Activated CD4-positive, alpha-beta T cell treated with anti-CD3 and anti-CD28 coated beads, Interleukin-2, amount 50 U/mL, for 16 hours (primary cell): ENCODE data around the gene ELAVL1.
A peak's percentile ranks its signal among the peaks of the same experiment; 100 is the strongest.

Experiments used
- DNase-seq: peaks from one replicate; pipeline ENCODE4 v3.0.0-alpha.2; 2020

ELAVL1 gene

DNA sequence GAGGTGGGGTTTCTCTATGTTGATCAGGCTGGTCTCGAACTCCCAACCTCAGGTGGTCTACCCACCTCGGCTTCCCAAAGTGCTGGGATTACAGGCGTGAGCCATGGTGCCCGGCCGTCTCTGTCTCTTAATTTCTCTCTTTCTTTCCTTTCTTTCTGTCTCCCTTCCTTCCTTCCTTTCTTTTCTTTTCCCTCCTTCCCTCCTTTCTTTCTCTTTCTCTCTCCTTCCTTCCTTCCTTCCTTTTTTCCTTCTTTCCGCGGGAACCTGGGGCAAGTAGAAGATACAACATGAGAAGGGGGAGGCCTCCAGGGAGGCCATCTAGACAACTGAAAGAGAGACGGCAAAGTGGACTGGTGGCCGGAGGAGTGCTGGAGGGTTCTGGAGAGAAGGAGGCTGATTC lies 15.2 kb upstream of the ELAVL1 start:
- no peak for DNase-seq

GRCh38 chr19:8017808-8018207 lies 12.4 kb upstream of the ELAVL1 start:
- peak; percentile 29 for DNase-seq

- DNase-seq = peak; percentile 20
Observed at GRCh38 chr19:8004723-8005513, 523 bp downstream of the ELAVL1 start.

DNA sequence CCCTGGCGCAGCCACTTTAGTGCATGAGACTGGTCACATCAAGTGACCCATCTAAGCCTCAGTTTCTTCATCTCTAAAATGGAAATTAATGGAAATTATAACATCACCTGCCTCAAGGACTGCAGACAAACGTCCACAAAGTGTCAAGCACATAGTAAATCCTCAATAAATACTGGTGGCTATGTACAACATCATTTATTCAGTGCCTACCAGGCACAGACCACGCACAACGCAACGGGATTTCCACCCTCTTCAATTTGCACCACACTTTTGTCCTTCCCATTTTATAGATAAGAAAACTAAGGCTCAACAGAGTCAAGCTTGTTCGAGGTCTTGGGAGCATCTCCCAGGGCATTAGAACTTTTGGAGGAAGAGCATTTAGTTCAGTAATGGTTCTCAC lies 1.4 kb downstream of the ELAVL1 start:
- no peak for DNase-seq

DNA sequence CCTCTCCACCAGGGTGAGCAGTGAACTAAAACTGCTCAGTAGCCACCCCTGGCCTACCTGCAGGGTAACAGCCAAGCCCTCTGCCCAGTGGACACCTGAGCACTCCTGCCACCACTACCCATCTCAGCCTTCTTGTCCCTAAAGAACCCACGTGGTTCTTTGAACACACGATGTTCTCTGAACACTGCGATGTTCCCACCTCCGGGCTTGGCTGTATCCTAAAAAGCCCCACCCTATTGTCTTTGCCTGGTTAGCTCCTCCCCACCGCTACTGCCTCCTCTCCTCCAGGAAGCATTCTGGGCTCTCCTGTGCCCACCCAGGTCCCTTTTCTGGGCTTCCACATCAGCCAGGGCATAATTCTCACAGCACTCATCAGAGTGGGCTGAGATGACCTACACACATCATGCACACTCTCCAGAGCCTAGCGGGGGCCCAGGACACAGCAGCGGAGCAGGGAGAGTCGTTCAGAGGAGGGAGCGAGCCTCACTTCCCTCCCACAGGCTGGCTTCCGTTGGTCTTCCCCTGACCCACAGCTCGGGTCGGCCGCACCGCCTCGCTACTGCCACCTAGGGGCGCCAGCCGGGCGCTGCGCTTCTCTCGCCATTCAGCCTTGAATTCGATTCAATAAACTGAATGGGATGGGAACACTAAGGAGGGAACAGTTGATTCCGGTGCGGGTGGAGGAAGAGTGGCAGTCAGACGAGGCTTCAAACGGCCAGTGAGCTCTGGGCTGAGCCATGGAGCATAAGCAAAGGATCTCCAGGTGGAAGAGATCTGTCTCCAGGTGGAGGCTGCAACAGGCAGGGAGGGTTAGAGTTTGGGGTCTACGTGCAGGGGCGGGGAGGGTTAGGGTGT lies 3.2 kb downstream of the ELAVL1 start:
- DNase-seq = peak; percentile 87

GRCh38 chr19:8001651-8001994 lies 3.8 kb downstream of the ELAVL1 start:
- no peak for DNase-seq

DNA sequence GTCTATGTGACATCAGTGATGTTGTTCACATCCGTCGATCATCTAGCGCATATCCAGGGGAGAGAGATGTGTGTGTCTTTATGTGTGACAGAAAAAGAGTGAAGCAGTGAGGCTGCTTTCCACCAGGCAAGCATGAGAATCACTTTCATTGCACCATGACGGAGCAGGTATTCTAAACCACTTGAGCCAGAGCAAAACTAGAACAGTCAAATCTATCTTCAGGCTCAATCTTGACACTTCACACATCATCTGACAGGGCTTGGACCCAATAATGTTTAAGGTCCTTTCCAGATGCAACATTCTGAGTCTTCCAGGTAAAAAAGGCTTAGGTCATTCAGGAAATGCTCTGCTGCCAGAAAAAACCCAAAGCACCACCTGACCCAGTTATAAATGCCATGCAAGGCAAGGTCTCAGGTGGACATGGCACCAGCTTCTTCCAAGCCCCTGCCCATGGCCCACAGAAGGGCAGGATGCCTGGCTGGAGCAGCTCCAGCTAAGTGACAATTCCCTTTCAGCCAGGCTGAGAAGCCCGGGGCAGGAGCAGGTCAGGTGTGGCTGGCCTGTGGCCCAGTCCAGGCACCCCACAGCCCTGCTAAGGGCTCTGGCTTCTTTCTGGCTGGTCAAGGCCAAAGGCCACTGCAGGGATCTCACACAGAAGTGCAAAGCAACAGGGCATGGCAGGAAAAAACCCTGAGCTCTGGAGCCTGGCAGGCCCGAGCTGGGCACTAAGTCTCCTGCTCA lies 5.0 kb downstream of the ELAVL1 start:
- no peak for DNase-seq

GRCh38 chr19:7999376-7999775 lies 6.1 kb downstream of the ELAVL1 start:
- DNase-seq = no peak

DNA sequence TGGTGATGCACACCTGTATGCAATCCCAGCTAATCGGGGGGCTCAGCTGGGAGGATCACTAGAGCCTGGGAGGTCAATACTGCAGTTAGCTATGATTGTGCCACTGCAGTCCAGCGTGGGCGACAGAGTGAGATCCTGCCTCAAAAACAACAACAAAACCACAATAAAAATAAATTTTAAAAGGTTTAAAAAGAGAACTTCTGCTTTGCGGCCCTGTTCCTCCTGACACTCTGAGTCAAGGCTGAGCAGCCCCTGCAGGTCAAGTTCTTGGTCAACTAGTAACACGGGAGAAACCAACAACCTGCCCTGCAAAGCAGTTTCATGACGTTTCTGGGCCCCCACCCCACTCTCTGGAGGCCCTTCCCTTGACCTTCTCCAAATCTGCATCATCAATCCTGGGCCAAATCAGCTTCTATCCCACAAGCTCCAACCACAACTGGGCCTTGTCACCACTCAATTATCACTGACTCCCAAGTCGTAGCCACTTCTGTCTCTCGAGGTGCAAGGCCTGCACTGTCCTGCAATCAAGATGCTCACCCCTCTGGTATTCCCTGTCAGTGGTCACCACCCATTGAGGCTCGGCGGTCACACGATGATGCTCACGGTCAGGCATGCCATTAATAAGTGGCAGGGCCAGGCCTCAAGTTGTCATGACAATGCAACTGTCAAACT lies 7.5 kb downstream of the ELAVL1 start:
- DNase-seq = no peak

DNA sequence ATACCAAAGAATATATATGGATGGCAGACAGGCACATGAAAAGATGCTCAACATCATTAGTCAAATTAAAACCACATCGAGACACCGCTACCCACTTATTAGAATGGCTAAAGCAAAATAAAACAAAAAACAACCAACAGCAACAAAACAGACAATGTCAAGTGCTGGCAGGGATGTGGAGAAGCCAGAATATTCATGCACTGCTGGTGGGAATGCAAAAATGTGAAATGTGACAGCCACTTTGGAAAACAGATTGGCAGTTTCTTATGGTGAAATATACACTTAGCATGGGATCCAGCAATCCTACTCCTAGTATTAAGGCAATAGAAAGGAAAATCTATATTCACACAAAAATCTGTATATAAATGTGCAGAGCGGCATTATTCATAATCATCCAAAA lies 8.6 kb downstream of the ELAVL1 start:
- no peak for DNase-seq

GRCh38 chr19:7995810-7996158 lies 9.7 kb downstream of the ELAVL1 start:
- no peak for DNase-seq

GRCh38 chr19:7994928-7995809 lies 10.3 kb downstream of the ELAVL1 start:
- no peak for DNase-seq

DNA sequence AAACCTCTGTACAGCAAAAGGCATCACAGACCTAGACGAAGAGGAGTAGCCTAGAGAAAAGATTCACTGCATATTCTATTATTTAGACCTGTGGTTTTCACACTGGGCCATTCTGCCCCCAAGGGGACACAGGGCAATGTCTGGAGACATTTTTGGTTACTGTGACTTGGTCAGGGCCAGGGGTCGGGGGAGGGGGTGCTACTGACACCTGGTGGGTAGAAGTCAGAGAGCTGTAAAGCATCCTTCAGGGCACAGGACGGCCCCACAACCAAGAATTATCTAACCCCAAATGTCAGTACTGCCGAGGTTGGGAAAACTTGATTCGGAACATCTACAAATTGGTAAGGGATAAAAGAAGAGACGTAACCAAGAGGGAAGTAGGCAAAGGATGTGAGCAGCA lies 11.3 kb downstream of the ELAVL1 start:
- no peak for DNase-seq

- DNase-seq = no peak
Observed at GRCh38 chr19:7993560-7993959, 11.9 kb downstream of the ELAVL1 start.

- DNase-seq = no peak
Observed at GRCh38 chr19:7992575-7992974, 12.9 kb downstream of the ELAVL1 start.

DNA sequence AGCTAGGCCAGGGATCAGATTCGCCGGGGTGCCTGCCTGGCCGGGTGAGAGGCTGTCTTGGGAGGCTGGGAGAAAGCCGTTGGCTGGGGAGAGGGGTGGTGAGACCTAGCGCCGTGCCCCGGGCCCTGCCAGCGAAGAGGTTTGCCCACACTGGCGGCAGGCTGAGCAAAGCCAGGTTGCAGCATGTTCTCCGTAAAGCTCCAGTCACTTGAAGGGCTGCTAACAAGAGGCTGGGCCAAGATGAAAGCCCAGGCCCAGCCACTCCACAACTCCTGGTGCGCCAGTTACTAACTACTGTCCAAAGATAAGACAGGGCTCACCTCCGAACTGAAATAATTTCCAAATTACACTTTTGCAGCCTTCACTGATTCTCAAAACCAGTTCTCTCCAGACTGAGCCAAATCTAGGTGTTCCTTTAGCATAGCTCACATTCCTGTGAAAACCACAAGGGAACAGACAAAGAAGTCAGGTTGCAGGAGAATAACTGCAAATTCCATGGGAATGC lies 16.3 kb downstream of the ELAVL1 start:
- DNase-seq = no peak

DNA sequence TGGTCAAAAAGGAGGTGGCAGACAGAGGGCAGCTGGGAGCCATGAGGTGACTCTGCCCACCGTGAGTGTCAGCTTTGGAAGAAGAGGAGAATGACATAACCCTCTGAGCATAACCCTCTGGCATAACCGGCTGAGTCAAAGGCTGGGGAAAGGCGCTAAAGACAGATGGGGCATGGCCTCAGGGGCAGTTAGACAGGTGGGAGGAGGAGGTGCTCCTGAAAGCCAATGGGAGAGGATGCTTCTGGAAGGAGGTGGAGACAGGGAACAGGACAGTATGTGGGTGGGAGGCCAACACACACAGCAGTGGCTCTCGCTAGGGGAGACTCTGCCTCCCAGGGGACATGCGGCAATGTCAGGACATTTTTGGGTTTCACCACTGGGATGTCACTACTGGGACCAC lies 17.1 kb downstream of the ELAVL1 start:
- DNase-seq = no peak

- no peak for DNase-seq
Observed at GRCh38 chr19:7987114-7987768, 18.2 kb downstream of the ELAVL1 start.

GRCh38 chr19:7986321-7987113 lies 18.9 kb downstream of the ELAVL1 start:
- DNase-seq = no peak

DNA sequence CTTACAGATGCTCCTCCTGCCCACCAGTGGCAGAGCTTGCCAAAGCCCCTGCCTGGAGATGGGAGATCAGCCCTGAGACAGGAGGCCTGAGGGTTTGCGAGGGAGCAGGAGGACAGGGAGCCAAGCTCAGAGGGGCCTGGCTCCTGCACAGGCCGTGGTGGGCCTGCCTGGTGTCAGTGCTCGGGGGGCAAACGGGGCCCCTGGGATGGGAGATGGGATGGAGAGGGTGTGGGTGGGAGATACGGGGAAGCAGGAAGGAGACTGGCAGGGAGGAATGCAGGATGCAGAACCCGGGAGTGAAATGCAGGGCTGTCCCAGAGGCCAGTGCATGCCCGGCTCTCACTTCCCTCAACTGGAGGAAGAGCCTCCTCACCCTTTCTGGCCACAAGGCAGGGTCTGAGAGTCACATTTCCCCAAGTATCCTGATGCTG lies 19.9 kb downstream of the ELAVL1 start:
- DNase-seq = no peak
